ENCODE results near the gene RGS12. TPM values are rescaled to one million over a fixed set of nuclear protein-coding genes. Genes with fewer than 3 reads are reported as not detected.

The RGS12 gene
- total RNA-seq, 1 donor from 2014 or later: 34.2 TPM

DNA sequence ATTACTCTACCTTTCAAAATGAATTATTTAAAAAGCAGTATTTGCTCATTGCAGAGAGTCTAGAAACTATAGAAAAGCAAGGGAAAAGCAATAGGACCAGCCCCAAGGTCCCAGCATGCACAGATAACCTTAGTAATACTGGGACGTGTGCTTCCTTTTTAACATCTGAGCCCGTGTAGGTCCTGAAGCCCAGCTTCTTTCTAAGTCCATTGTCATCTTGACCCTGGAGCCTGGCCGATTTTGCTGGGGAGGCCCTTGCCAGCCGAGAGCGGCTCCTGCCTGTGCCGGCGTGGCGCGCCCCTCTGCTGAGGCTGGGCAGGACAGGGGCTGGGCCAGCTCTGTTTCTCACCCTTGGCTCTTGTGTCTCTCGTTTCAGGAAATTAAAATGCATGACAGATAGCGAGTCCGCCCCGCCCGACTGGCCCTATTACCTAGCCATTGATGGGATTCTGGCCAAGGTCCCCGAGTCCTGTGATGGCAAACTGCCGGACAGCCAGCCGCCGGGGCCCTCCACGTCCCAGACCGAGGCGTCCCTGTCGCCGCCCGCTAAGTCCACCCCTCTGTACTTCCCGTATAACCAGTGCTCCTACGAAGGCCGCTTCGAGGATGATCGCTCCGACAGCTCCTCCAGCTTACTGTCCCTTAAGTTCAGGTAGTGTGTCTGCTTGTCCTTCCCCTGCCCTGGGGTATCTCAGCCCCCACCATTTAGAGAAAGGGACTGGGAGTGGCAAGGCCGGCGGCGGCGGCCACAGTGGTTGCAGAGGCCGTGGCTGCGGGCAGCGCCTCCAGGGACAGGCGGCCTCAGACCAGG lies 39.8 kb upstream of the RGS12 start:
- Histone ChIP-seq H3K27me3 (ENCODE audit: control insufficient read depth, insufficient read depth, low read length) (peaks cover 1% of the 10 kb centered on the region), H3K36me3 (ENCODE audit: control insufficient read depth, insufficient read depth, low read length) (no peaks in the 10 kb centered on the region), H3K4me3 (ENCODE audit: low read depth, low read length) (no peak overlapping the region)
- TF ChIP-seq, protein P1, sequence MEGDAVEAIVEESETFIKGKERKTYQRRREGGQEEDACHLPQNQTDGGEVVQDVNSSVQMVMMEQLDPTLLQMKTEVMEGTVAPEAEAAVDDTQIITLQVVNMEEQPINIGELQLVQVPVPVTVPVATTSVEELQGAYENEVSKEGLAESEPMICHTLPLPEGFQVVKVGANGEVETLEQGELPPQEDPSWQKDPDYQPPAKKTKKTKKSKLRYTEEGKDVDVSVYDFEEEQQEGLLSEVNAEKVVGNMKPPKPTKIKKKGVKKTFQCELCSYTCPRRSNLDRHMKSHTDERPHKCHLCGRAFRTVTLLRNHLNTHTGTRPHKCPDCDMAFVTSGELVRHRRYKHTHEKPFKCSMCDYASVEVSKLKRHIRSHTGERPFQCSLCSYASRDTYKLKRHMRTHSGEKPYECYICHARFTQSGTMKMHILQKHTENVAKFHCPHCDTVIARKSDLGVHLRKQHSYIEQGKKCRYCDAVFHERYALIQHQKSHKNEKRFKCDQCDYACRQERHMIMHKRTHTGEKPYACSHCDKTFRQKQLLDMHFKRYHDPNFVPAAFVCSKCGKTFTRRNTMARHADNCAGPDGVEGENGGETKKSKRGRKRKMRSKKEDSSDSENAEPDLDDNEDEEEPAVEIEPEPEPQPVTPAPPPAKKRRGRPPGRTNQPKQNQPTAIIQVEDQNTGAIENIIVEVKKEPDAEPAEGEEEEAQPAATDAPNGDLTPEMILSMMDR (IDR thresholded peaks at IDR 0.05; ENCODE audit: insufficient read depth, low read length, severe bottlenecking): no peak
- DNase-seq (ENCODE audit: low read depth) (no peak), FAIRE-seq (no peak)

DNA sequence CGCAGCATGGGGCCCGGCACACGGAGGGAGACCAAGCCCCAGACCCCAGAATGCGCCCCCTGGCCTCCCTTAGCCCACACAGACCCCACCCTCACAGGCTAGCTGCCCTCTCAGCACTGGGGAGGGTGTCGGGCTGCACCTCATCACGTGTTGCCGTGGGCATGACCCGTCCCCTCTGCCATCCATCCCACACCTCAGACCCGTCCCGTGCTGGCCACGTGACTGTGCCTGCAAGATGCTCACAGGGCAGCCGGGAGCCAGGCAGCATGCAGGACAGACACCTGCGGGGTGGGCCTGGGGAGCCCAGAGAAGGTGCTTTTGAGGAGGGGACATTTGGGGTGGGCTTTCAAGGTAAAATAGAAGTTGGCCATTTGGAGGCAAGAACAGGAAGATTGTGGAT lies 39.0 kb upstream of the RGS12 start:
- no peak overlapping the region for H3K4me3 ChIP-seq (ENCODE audit: low read depth, low read length)
- FAIRE-seq: peak; percentile 18
- no peaks in the 10 kb centered on the region for H3K36me3 ChIP-seq (ENCODE audit: control insufficient read depth, insufficient read depth, low read length)
- TF ChIP-seq, protein P1 (IDR thresholded peaks at IDR 0.05; ENCODE audit: insufficient read depth, low read length, severe bottlenecking): no peak
- no peak for DNase-seq (ENCODE audit: low read depth)
- H3K27me3 ChIP-seq (ENCODE audit: control insufficient read depth, insufficient read depth, low read length): peaks cover 1% of the 10 kb centered on the region

DNA sequence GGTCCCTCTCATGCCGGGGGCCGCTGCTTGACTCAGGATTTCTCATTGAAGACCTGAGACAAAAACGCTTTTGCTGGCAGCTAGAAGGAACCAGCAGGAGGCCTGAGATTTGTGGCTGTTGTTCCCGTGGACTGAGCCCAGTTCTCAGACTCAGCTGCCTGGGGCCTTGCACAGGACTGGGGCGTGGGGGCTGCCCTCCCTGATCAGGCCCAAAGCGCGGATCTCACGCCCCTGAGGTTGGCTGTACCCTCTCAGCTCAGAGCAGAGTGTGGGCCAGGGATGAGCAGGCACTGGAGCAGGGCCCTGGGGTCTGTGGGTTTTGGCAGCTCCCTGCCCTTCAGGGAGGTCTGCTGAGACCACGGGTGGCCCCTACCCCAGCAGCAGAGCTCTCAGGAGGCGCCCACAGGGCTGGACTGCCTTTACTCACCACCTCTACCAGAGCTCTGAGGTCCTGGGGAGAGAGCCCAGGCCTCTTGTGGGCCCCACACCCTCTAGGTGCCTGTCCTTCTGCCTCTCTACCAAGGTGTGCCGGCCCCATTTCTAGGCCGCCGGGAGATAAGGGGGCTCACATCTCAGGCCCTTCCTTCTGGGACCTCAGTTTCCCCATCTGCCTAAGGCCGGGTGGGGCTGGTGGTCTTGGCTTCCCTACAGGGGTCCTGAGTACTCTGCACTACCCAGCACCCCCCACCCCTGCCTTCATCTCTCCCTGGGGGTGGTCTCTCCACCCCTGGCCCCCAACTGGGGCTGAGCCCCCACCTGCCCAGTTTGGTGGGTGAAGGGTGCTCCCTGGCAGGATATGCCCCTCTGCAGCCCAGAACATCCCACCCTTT lies 38.3 kb upstream of the RGS12 start:
- FAIRE-seq (no peak), DNase-seq (ENCODE audit: low read depth) (no peak)
- Histone ChIP-seq H3K36me3 (ENCODE audit: control insufficient read depth, insufficient read depth, low read length) (no peaks in the 10 kb centered on the region), H3K27me3 (ENCODE audit: control insufficient read depth, insufficient read depth, low read length) (peaks cover 1% of the 10 kb centered on the region), H3K4me3 (ENCODE audit: low read depth, low read length) (no peak overlapping the region)
- TF ChIP-seq, protein P1 (IDR thresholded peaks at IDR 0.05; ENCODE audit: insufficient read depth, low read length, severe bottlenecking): no peak

DNA sequence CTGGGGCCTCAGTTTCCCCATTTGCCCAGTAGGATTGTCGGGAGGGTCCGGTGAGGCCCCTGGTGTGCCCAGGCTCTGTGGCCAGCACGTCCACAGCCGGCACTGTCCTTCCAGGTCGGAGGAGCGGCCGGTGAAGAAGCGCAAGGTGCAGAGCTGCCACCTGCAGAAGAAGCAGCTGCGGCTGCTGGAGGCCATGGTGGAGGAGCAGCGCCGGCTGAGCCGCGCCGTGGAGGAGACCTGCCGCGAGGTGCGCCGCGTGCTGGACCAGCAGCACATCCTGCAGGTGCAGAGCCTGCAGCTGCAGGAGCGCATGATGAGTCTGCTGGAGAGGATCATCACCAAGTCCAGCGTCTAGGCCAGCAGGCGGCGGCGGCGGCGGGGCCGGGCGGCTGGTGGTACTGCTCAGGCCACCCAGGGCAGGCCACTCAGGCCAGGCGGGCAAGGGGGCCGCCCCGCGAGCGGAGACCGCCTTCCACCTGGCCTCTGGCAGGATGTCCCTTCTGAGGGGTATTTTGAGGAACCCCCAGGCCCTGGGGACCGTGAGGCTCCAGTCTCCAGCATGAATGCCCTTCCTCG lies 37.1 kb upstream of the RGS12 start:
- FAIRE-seq (no peak), DNase-seq (ENCODE audit: low read depth) (no peak)
- Histone ChIP-seq H3K36me3 (ENCODE audit: control insufficient read depth, insufficient read depth, low read length) (no peaks in the 10 kb centered on the region), H3K4me3 (ENCODE audit: low read depth, low read length) (no peak overlapping the region), H3K27me3 (ENCODE audit: control insufficient read depth, insufficient read depth, low read length) (peaks cover 1% of the 10 kb centered on the region)
- TF ChIP-seq, protein P1 (IDR thresholded peaks at IDR 0.05; ENCODE audit: insufficient read depth, low read length, severe bottlenecking): no peak

DNA sequence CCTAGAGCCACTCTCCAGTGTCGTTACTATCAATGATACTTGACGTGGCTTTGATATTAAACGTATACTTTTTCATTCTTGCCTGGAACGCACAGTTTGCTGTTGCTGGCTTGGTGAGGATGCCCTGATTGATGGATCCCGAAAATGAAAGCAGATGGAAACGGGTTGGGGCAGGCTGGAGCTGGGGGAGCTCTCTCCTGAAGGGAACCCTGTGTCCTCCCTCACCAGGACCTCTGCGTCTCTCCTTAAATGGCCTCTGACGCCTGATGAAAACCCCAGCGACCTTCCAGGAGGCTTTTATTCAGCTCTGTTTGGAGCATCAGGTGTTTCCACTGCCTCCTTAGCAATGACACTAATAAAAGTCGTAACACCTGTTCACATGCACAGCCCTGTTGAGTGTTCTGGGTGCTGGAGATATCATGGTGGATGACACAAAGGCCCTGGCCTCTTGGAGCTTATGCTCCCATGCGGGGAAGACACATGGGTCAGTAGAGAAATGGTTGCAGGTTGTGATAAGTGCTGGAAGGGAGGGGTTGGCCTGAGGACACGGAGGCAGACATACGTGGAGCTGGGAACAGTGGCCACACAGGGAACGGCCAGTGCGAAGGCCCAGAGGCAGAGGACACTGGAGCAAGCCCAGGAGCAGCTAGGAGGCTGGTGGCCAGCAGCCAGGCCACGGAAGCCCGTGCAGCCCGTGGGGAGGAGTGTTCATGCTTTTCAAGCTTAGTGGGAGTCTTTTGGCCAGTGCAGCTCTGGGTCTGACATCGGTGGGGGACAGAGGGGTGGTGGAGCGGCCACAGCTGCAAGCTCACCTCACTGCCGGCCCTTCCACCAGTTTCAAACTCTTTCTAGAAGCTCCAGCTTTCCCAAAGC lies 36.4 kb upstream of the RGS12 start:
- peaks cover 1% of the 10 kb centered on the region for H3K27me3 ChIP-seq (ENCODE audit: control insufficient read depth, insufficient read depth, low read length)
- no peaks in the 10 kb centered on the region for H3K36me3 ChIP-seq (ENCODE audit: control insufficient read depth, insufficient read depth, low read length)
- FAIRE-seq: no peak
- H3K4me3 ChIP-seq (ENCODE audit: low read depth, low read length): no peak overlapping the region
- DNase-seq (ENCODE audit: low read depth): no peak
- TF ChIP-seq, protein P1 (IDR thresholded peaks at IDR 0.05; ENCODE audit: insufficient read depth, low read length, severe bottlenecking): no peak

Measured in bronchial epithelial cell (primary cell).